Stimulated activated CD4-positive, alpha-beta T cell treated with anti-CD3 and anti-CD28 coated beads, Interleukin-1b, Interleukin-23, amount 100 ng/mL, for 24 hours (primary cell): Measurements from ENCODE around the gene PPOX.

ENCODE experiments used
- DNase-seq, 4 experiments: peaks; one replicate each; pipeline ENCODE4 v3.0.0-alpha.2; 2020; ENCODE audit warnings: low read depth in 4 of 4, low spot score in 1 of 4

Gene PPOX

GRCh38 chr1:161220002-161220401, 53.8 kb downstream of the PPOX start:
- no peak for DNase-seq
